ENCODE measurements around the gene MMS19.

DNA sequence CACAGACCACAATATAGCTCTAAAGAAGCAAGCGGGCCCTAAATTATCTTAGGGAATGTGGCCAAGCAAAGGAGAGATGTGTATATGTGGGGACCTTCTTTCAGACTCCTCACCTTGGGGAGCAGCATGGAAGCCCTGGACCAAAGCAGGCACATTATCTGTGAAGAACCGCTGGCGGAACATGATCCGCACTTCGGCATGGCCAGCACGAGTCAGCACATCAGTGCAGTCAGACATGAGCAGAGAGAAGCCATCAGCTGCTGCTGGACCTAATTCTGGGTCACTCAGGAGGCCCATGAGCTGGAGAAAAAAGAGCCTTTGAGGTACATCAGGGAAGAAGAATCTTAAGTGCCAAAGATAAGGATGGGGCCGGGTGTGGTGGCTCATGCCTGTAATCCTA lies 38.3 kb downstream of the MMS19 start:
- TF ChIP-seq, protein P1, sequence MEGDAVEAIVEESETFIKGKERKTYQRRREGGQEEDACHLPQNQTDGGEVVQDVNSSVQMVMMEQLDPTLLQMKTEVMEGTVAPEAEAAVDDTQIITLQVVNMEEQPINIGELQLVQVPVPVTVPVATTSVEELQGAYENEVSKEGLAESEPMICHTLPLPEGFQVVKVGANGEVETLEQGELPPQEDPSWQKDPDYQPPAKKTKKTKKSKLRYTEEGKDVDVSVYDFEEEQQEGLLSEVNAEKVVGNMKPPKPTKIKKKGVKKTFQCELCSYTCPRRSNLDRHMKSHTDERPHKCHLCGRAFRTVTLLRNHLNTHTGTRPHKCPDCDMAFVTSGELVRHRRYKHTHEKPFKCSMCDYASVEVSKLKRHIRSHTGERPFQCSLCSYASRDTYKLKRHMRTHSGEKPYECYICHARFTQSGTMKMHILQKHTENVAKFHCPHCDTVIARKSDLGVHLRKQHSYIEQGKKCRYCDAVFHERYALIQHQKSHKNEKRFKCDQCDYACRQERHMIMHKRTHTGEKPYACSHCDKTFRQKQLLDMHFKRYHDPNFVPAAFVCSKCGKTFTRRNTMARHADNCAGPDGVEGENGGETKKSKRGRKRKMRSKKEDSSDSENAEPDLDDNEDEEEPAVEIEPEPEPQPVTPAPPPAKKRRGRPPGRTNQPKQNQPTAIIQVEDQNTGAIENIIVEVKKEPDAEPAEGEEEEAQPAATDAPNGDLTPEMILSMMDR (IDR thresholded peaks at IDR 0.05; ENCODE audit: insufficient read depth, low read length, poor library complexity, severe bottlenecking): no peak
- no peak for TF ChIP-seq EZH2phosphoT487 (conservative IDR thresholded peaks at IDR 0.05; ENCODE audit: low read length)

Data from SU-DHL-6 (cell line).